IMR-90 (cell line): ENCODE measurements around the gene STPG1. TPM values are rescaled to one million over a fixed set of nuclear protein-coding genes. Genes with fewer than 3 reads are reported as not detected.

Experiments
- ATAC-seq: fragments of 200-7000 bp; cut with Tn5 transposase; 2 replicates; pipeline ENCODE4 v1.9.1; 2020; ENCODE audit warnings: low read depth, mild to moderate bottlenecking, moderate library complexity
- BruUV-seq: library from RNA; stranded (reverse); fragments of 400-500 nt; replicated peaks from 2 replicates; lab custom pipeline; 2021; lab: Mats Ljungman, UMichigan
- CTCF ChIA-PET: fragments of 300-600 bp; formaldehyde crosslinking; extraction: SDS; loops from one replicate; lab custom pipeline; 2021; ENCODE audit warnings: antibody characterized with exemption; lab: Yijun Ruan, JAX
- POLR2A ChIA-PET: fragments of 300-600 bp; sonication (Branson Sonifier 250); formaldehyde crosslinking; loops from one replicate; lab custom pipeline; 2022; ENCODE audit warnings: antibody characterized with exemption; ENCODE audit not compliant: unreplicated experiment; lab: Charles Lee
- DNase-seq: peaks from one replicate; pipeline ENCODE4 v3.0.0; 2013
- H2AFZ ChIP-seq: replicated peaks from 2 replicates; pipeline ENCODE3; 2013; ENCODE audit warnings: low read length, mild to moderate bottlenecking; ENCODE audit not compliant: poor library complexity
- H2AK5ac ChIP-seq: 2 replicates; pipeline ENCODE4 v1.6.1; 2013; ENCODE audit warnings: low read depth, low read length, inconsistent platforms
- H2AK9ac ChIP-seq: replicated peaks from 2 replicates; pipeline ENCODE3; 2013; ENCODE audit warnings: mild to moderate bottlenecking, low read depth, low read length, moderate library complexity; ENCODE audit not compliant: poor library complexity
- H2BK120ac ChIP-seq: 2 replicates; pipeline ENCODE4 v1.6.1; 2013; ENCODE audit warnings: low read depth, low read length, inconsistent platforms
- H2BK15ac ChIP-seq: 3 replicates; pipeline ENCODE4 v1.6.1; 2013; ENCODE audit warnings: low read depth, low read length, inconsistent platforms
- H2BK20ac ChIP-seq: 2 replicates; pipeline ENCODE4 v1.6.1; 2013; ENCODE audit warnings: low read depth, mild to moderate bottlenecking, inconsistent platforms, low read length, moderate library complexity
- H2BK5ac ChIP-seq: 2 replicates; pipeline ENCODE4 v1.6.1; 2013; ENCODE audit warnings: mild to moderate bottlenecking, low read depth, low read length, inconsistent platforms; ENCODE audit not compliant: poor library complexity, severe bottlenecking
- H3K14ac ChIP-seq: replicated peaks from 2 replicates; pipeline ENCODE4 v1.6.1; 2013; ENCODE audit warnings: low read depth, low read length, inconsistent platforms
- H3K18ac ChIP-seq: 2 replicates; pipeline ENCODE4 v1.6.1; 2013; ENCODE audit warnings: low read depth, low read length, control low read depth
- H3K23ac ChIP-seq: 2 replicates; pipeline ENCODE4 v1.6.1; 2013; ENCODE audit warnings: low read depth, low read length, inconsistent platforms
- H3K27ac ChIP-seq: 2 replicates; pipeline ENCODE4 v1.5.1; 2013; ENCODE audit warnings: mild to moderate bottlenecking, control low read depth, low read length; ENCODE audit not compliant: insufficient read depth
- H3K27me3 ChIP-seq: 2 replicates; pipeline ENCODE4 v1.6.1; 2013; ENCODE audit warnings: low read length; ENCODE audit not compliant: control insufficient read depth, insufficient read depth
- H3K36me3 ChIP-seq: 2 replicates; pipeline ENCODE4 v1.6.1; 2013; ENCODE audit warnings: low read length, mixed read lengths; ENCODE audit not compliant: control insufficient read depth, insufficient read depth
- H3K4ac ChIP-seq: 2 replicates; pipeline ENCODE4 v1.6.1; 2013; ENCODE audit warnings: low read depth, low read length, inconsistent platforms
- H3K4me1 ChIP-seq: 2 replicates; pipeline ENCODE4 v1.6.1; 2013; ENCODE audit warnings: low read length, mixed read lengths; ENCODE audit not compliant: control insufficient read depth, insufficient read depth
- H3K4me2 ChIP-seq: 2 replicates; pipeline ENCODE4 v1.6.1; 2013; ENCODE audit warnings: low read depth, mild to moderate bottlenecking, control low read depth, low read length, moderate library complexity
- H3K4me3 ChIP-seq: 2 replicates; pipeline ENCODE4 v1.5.1; 2013; ENCODE audit warnings: low read depth, mild to moderate bottlenecking, control low read depth, low read length, moderate library complexity; ENCODE audit not compliant: insufficient read depth
- H3K56ac ChIP-seq: 2 replicates; pipeline ENCODE4 v1.6.1; 2013; ENCODE audit warnings: low read length, inconsistent platforms; ENCODE audit not compliant: insufficient read depth; ENCODE audit errors: extremely low read depth
- H3K79me1 ChIP-seq, 2 experiments: 2 replicates each; pipeline ENCODE4 v1.6.1; 2013; ENCODE audit warnings: low read length in 2 of 2, inconsistent platforms in 1 of 2, low read depth in 1 of 2
- H3K9ac ChIP-seq: 2 replicates; pipeline ENCODE4 v1.6.1; 2013; ENCODE audit warnings: low read depth, low read length, control low read depth
- H3K9me1 ChIP-seq: 2 replicates; pipeline ENCODE4 v1.6.1; 2013; ENCODE audit warnings: low read length, inconsistent platforms; ENCODE audit not compliant: insufficient read depth
- H3K9me3 ChIP-seq: 2 replicates; pipeline ENCODE4 v1.6.1; 2013; ENCODE audit warnings: low read length; ENCODE audit not compliant: control insufficient read depth, insufficient read depth
- H4K20me1 ChIP-seq: 2 replicates; pipeline ENCODE4 v1.6.1; 2013; ENCODE audit warnings: low read length, inconsistent platforms; ENCODE audit not compliant: insufficient read depth
- H4K5ac ChIP-seq: 2 replicates; pipeline ENCODE4 v1.6.1; 2013; ENCODE audit warnings: mild to moderate bottlenecking, low read depth, low read length, control low read depth
- H4K8ac ChIP-seq, 2 experiments: 2 replicates each; pipeline ENCODE4 v1.6.1; 2013; ENCODE audit warnings: low read depth in 2 of 2, low read length in 2 of 2, control low read depth in 1 of 2, inconsistent platforms in 1 of 2
- H4K91ac ChIP-seq: 2 replicates; pipeline ENCODE4 v1.6.1; 2013; ENCODE audit warnings: low read depth, low read length, inconsistent platforms; ENCODE audit not compliant: insufficient read depth
- BHLHE40 ChIP-seq: fragments of 150-350 bp; IDR thresholded peaks from 2 replicates; pipeline ENCODE4 v1.6.1; 2016; ENCODE audit warnings: mild to moderate bottlenecking, low read depth, low read length
- CEBPB ChIP-seq: IDR thresholded peaks from 2 replicates; pipeline ENCODE4 v1.6.1; 2012; ENCODE audit warnings: low read depth, low read length, improper control_type of control experiment
- CHD1 ChIP-seq: IDR thresholded peaks from 2 replicates; pipeline ENCODE4 v1.6.1; 2012; ENCODE audit warnings: low read depth, low read length, improper control_type of control experiment
- CTCF ChIP-seq: conservative IDR thresholded peaks from 2 replicates; pipeline ENCODE4 v1.5.1; 2012; ENCODE audit warnings: mild to moderate bottlenecking, low read depth, low read length, improper control_type of control experiment
- FOS ChIP-seq: fragments of 150-350 bp; IDR thresholded peaks from 2 replicates; pipeline ENCODE4 v1.6.1; 2016; ENCODE audit warnings: low read depth, low read length
- MAFK ChIP-seq: IDR thresholded peaks from 2 replicates; pipeline ENCODE4 v1.6.1; 2012; ENCODE audit warnings: low read depth, low read length, improper control_type of control experiment
- MAZ ChIP-seq: IDR thresholded peaks from 2 replicates; pipeline ENCODE4 v1.6.1; 2012; ENCODE audit warnings: low read depth, mild to moderate bottlenecking, low read length, improper control_type of control experiment, moderate library complexity, borderline replicate concordance
- MXI1 ChIP-seq: IDR thresholded peaks from 2 replicates; pipeline ENCODE4 v1.6.1; 2012; ENCODE audit warnings: low read depth, mild to moderate bottlenecking, low read length, moderate library complexity, borderline replicate concordance
- NFE2L2 ChIP-seq: fragments of 150-350 bp; IDR thresholded peaks from 2 replicates; pipeline ENCODE4 v1.6.1; 2016; ENCODE audit warnings: low read depth, mild to moderate bottlenecking, low read length
- POLR2A ChIP-seq: IDR thresholded peaks from 2 replicates; pipeline ENCODE4 v1.6.1; 2012; ENCODE audit warnings: mild to moderate bottlenecking, low read depth, low read length
- RAD21 ChIP-seq: IDR thresholded peaks from 2 replicates; pipeline ENCODE4 v1.6.1; 2012; ENCODE audit warnings: low read length, improper control_type of control experiment
- RCOR1 ChIP-seq: IDR thresholded peaks from 2 replicates; pipeline ENCODE4 v1.6.1; 2012; ENCODE audit warnings: mild to moderate bottlenecking, low read length, improper control_type of control experiment; ENCODE audit not compliant: insufficient replicate concordance
- RFX5 ChIP-seq: IDR thresholded peaks from 2 replicates; pipeline ENCODE4 v1.8.0; 2012; ENCODE audit warnings: low read depth, mild to moderate bottlenecking, low read length, moderate library complexity
- SMC3 ChIP-seq: fragments of 150-350 bp; IDR thresholded peaks from 2 replicates; pipeline ENCODE4 v1.6.1; 2016; ENCODE audit warnings: low read depth, mild to moderate bottlenecking, antibody characterized with exemption, low read length, moderate library complexity
- WGBS, 2 experiments: methylation state at CpG; one replicate each; pipeline versions ENCODE4 v1.1.5 to v1.1.7; 2013; ENCODE audit warnings: missing lambda C conversion rate in 2 of 2; ENCODE audit not compliant: insufficient read length in 1 of 2; ENCODE audit errors: extremely low coverage in 2 of 2; 5-methylcytosine and 5-hydroxymethylcytosine counted together
- dilution Hi-C: fragments of 300-500 bp; cut with HindIII; formaldehyde crosslinking; loops from one replicate; pipeline ENCODE4 v1.14.3; 2018; ENCODE audit warnings: low sequenced_read_pairs; ENCODE audit not compliant: unreplicated experiment
- in situ Hi-C: fragments of 300-500 bp; cut with MboI; formaldehyde crosslinking; loops from 3 replicates; pipeline ENCODE4 v1.14.3; 2019; ENCODE audit warnings: low sequenced_read_pairs, inconsistent platforms, mixed read lengths
- intact Hi-C: fragments of 100-400 bp; cut with micrococcal nuclease; formaldehyde crosslinking; loops from 2 replicates; pipeline ENCODE4 v1.10.0; 2022
- polyA plus RNA-seq, 3 experiments: library from polyadenylated mRNA; depleted of rRNA; stranded (reverse); fragments of >200 nt; gene quantifications; 2 replicates each; pipeline ENCODE4 v1.2.3, GENCODE V29; 2012; ENCODE audit warnings: low replicate concordance in 1 of 3
- total RNA-seq: library from RNA; depleted of rRNA; stranded (reverse); fragments of >200 nt; gene quantifications from 2 replicates; pipeline ENCODE4 v1.2.3, GENCODE V29; 2012
- TF ChIP-seq, protein P1 (sequence below): fragments of 150-350 bp; IDR thresholded peaks from 2 replicates; pipeline ENCODE4 v1.6.1; 2017; ENCODE audit warnings: mild to moderate bottlenecking, antibody characterized with exemption, low read length, low read depth

STPG1 gene
- total and polyA plus RNA-seq, 2 of the 4 experiments (the other 2 are of a cell fraction) = 3.0 to 6.5 TPM

GRCh38 chr1:24427545-24427862 is 13.9 kb upstream of the STPG1 start:
- no peak overlapping the region for H4K5ac ChIP-seq
- H3K4me2 ChIP-seq = no peak overlapping the region
- H2AK9ac ChIP-seq = no peak overlapping the region
- ChIA-PET POLR2A (no interaction called here), CTCF (no interaction called here)
- no peaks in the 10 kb centered on the region for H3K9me3 ChIP-seq
- DNase-seq = no peak
- no peak overlapping the region for H3K14ac ChIP-seq
- H3K27ac ChIP-seq = no peak overlapping the region
- H3K79me1 ChIP-seq = peaks cover 38 to 49% of the 10 kb centered on the region in 2 experiments; a peak in 3 of 4 replicates
- H3K36me3 ChIP-seq = peaks cover 4% of the 10 kb centered on the region; the same call in 1 of the 2 replicates
- no CpG with 5 or more reads among the region's 1 CpG for WGBS, 2 experiments
- in situ Hi-C loops = no loop called here
- intact Hi-C loops = no loop called here
- H2AFZ ChIP-seq = no peak overlapping the region
- no TSS peak for BruUV-seq
- dilution Hi-C loops = no loop called here
- H3K9me1 ChIP-seq = peaks cover 7% of the 10 kb centered on the region
- H2BK5ac ChIP-seq = no peak overlapping the region
- H2AK5ac ChIP-seq = no peak overlapping the region
- no peak overlapping the region for H2BK20ac ChIP-seq
- H3K23ac ChIP-seq = no peak overlapping the region
- no peak overlapping the region for H2BK120ac ChIP-seq
- H3K9ac ChIP-seq = no peak overlapping the region
- no peak overlapping the region for H3K4ac ChIP-seq
- no peak overlapping the region for H4K91ac ChIP-seq
- H3K18ac ChIP-seq = no peak overlapping the region
- no peak for ATAC-seq
- H3K4me3 ChIP-seq = no peak overlapping the region
- H2BK15ac ChIP-seq = no peak overlapping the region
- no peaks in the 10 kb centered on the region for H3K4me1 ChIP-seq
- no peaks in the 10 kb centered on the region for H3K27me3 ChIP-seq
- no peak overlapping the region for H3K56ac ChIP-seq
- TF ChIP-seq RFX5 = no peak
- TF ChIP-seq RCOR1 = no peak
- TF ChIP-seq MAFK = no peak
- no peak for TF ChIP-seq POLR2A
- no peak for TF ChIP-seq CEBPB
- TF ChIP-seq MXI1 = no peak
- no peak for TF ChIP-seq CTCF
- TF ChIP-seq MAZ = no peak
- no peak for TF ChIP-seq NFE2L2
- TF ChIP-seq CHD1 = no peak
- TF ChIP-seq FOS = no peak
- no peak for TF ChIP-seq SMC3
- TF ChIP-seq BHLHE40 = no peak
- no peak for TF ChIP-seq RAD21
- TF ChIP-seq, protein P1, sequence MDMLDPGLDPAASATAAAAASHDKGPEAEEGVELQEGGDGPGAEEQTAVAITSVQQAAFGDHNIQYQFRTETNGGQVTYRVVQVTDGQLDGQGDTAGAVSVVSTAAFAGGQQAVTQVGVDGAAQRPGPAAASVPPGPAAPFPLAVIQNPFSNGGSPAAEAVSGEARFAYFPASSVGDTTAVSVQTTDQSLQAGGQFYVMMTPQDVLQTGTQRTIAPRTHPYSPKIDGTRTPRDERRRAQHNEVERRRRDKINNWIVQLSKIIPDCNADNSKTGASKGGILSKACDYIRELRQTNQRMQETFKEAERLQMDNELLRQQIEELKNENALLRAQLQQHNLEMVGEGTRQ = no peak
- 0 out of 2 replicates have a peak, but pooled peaks cover 2% of the 10 kb centered on the region for H4K20me1 ChIP-seq
- H4K8ac ChIP-seq = no peak overlapping the region
